Vagina (tissue), 2 donors: ENCODE measurements around the gene FAM114A2. TPM values are rescaled to one million over a fixed set of nuclear protein-coding genes. Genes with fewer than 3 reads are reported as not detected.

Experiments used
- DNase-seq, 2 donors: peaks; one replicate each; pipeline ENCODE4 v3.0.0-alpha.2; 2017; ENCODE audit errors: extremely low spot score in 2 of 2
- H3K27ac ChIP-seq: fragments of 200-600 bp; sonication (generic); one replicate; pipeline ENCODE4 v1.5.1; 2019
- H3K27me3 ChIP-seq: fragments of 200-600 bp; sonication (generic); one replicate; pipeline ENCODE4 v1.5.1; 2019
- H3K36me3 ChIP-seq, 2 donors: fragments of 200-600 bp; sonication (generic); one replicate each; pipeline ENCODE4 v1.5.1; 2017 to 2019
- H3K4me1 ChIP-seq: fragments of 200-600 bp; sonication (generic); one replicate; pipeline ENCODE4 v1.5.1; 2019
- H3K4me3 ChIP-seq, 2 donors: fragments of 200-600 bp; sonication (generic); 1 replicate in 1 of 2; 2 replicates in 1 of 2; pipeline ENCODE4 v1.5.1; 2016 to 2019
- H3K9me3 ChIP-seq: fragments of 200-600 bp; sonication (generic); one replicate; pipeline ENCODE4 v1.5.1; 2019
- POLR2A ChIP-seq, 2 donors: fragments of 450-650 bp; IDR thresholded peaks; one replicate each; pipeline ENCODE4 v1.6.1; 2017; ENCODE audit warnings: antibody characterized with exemption in 2 of 2, mild to moderate bottlenecking in 2 of 2, moderate library complexity in 2 of 2
- POLR2AphosphoS5 ChIP-seq, 2 donors: sonication (generic); formaldehyde crosslinking; IDR thresholded peaks; one replicate each; pipeline ENCODE4 v1.9.0; 2017; ENCODE audit warnings: antibody characterized with exemption in 2 of 2, mild to moderate bottlenecking in 2 of 2, low read depth in 1 of 2; ENCODE audit not compliant: insufficient read depth in 1 of 2
- intact Hi-C: fragments of 100-400 bp; cut with DNase I; formaldehyde crosslinking; loops from one replicate; pipeline ENCODE4 v1.15.1; 2023
- total RNA-seq: library from RNA; depleted of rRNA; stranded (reverse); fragments of >200 nt; gene quantifications from one replicate; pipeline ENCODE4 v1.2.3, GENCODE V29; 2016
- TF ChIP-seq, protein P1 (sequence below), 3 experiments: fragments of 450-650 bp in 2 of 3; fragments of 200-600 bp in 1 of 3; sonication (generic) in 1 of 3; IDR thresholded peaks; one replicate each; pipeline ENCODE4 v1.5.1; 2017 to 2019; ENCODE audit warnings: antibody characterized with exemption in 3 of 3, mild to moderate bottlenecking in 2 of 3, moderate library complexity in 2 of 3

Gene FAM114A2
- total RNA-seq, 1 donor from 2014 or later, result 20.4 TPM

DNA sequence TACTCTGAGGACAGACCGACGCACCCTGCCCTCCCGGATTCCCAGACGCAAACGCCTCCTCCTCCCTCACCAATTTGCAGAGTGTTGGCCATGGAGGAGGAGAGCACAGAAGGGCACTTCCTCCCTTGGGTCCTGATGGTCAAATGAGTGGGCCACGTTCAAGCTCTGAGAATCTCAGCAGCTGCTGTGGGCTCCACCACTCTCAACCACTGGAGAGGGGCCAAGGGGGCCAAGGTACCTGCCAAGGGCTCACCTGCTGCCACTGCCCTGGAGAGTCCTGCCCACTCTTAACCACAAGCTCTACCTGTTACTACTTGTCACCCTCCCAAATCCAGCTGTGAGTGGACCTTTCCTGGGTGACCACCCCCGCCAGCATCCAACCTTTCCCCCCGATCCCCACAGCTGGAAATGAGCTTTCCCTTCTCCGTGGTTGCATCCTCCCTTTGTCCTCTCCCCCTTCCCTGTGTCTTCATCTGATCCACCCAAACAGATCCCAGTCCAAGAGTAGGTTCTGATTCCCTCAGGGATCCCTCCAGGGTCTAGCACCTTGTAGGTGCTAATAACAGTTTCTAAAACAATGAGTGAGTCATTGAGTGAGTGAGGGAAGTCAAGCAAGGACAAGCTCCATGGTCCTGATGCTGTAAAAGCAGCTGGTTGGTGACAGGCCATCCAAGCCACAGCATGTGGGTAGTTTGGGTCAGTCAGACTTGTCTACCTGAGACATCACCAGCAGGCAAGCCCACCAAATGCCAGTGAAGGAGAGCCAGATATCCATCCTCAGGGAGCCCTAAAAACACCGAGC, 69.7 kb downstream of the FAM114A2 start:
- H3K4me3 ChIP-seq, result no peak overlapping the region
- H3K27me3 ChIP-seq, result no peaks in the 10 kb centered on the region
- TF ChIP-seq POLR2A (IDR thresholded peaks at IDR 0.05), result no peak
- TF ChIP-seq POLR2AphosphoS5 (IDR thresholded peaks at IDR 0.05; ENCODE audit: insufficient read depth in 1 of 2, low read depth in 1 of 2), result no peak
- TF ChIP-seq, protein P1, sequence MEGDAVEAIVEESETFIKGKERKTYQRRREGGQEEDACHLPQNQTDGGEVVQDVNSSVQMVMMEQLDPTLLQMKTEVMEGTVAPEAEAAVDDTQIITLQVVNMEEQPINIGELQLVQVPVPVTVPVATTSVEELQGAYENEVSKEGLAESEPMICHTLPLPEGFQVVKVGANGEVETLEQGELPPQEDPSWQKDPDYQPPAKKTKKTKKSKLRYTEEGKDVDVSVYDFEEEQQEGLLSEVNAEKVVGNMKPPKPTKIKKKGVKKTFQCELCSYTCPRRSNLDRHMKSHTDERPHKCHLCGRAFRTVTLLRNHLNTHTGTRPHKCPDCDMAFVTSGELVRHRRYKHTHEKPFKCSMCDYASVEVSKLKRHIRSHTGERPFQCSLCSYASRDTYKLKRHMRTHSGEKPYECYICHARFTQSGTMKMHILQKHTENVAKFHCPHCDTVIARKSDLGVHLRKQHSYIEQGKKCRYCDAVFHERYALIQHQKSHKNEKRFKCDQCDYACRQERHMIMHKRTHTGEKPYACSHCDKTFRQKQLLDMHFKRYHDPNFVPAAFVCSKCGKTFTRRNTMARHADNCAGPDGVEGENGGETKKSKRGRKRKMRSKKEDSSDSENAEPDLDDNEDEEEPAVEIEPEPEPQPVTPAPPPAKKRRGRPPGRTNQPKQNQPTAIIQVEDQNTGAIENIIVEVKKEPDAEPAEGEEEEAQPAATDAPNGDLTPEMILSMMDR (IDR thresholded peaks at IDR 0.05), result no peak
- H3K27ac ChIP-seq, result no peak overlapping the region
- no peaks in the 10 kb centered on the region for H3K4me1 ChIP-seq
- intact Hi-C loops, result loop anchor here (10.0 kb wide), 1 partner anchor 474 kb away; the partner anchor contains the start of gene GRIA1
- peak in 1 of 2 donors; percentile 60 for DNase-seq
- no peaks in the 10 kb centered on the region for H3K9me3 ChIP-seq
- no peaks in the 10 kb centered on the region for H3K36me3 ChIP-seq

DNA sequence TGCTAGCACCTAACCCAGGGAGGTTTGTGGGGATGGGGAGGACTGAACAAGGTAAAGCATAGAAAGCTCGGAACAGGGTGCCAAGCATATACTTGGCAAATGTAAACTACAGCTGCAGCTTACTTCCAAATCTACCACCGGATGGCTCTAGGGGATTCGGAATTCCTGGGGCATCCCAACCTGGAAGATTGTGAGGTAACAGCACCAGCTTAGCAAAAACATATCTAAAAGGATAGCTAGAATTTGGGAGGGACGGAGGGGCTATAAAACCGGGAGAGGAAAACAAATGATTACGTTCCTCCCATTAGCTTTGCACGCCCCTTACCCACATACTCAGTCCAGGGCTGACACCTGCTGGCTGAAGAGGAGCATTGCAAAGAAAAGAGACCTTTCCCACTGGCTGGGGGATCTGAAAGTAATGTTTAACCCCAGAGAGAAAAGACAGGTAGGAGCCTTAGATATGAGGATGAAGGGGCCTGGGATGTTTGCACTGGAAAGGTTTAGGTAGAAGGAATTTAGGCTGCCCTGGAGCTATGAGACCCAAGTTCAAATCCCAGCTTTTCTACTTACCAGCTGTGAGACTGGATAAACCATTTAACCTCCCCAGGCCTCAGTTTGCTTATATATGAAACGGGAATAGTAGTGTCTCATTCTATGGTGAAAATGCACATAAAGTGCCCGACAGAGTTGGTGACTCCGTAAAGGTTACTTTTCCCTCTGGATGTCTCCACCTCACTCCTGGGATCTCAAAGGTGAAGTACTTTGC, 73.6 kb downstream of the FAM114A2 start:
- H3K9me3 ChIP-seq, result no peaks in the 10 kb centered on the region
- DNase-seq, result no peak
- no peak overlapping the region for H3K27ac ChIP-seq
- H3K4me1 ChIP-seq, result no peaks in the 10 kb centered on the region
- TF ChIP-seq, protein P1 (IDR thresholded peaks at IDR 0.05), result peak; percentile 31 to 85 (median 76)
- no peak for TF ChIP-seq POLR2A (IDR thresholded peaks at IDR 0.05)
- H3K36me3 ChIP-seq, result no peaks in the 10 kb centered on the region
- intact Hi-C loops, result loop anchor here (5.0 to 10.0 kb wide), 2 partner anchors 470 to 1433 kb away; partner anchors contain the start of gene GRIA1
- no peaks in the 10 kb centered on the region for H3K27me3 ChIP-seq
- no peak overlapping the region for H3K4me3 ChIP-seq

DNA sequence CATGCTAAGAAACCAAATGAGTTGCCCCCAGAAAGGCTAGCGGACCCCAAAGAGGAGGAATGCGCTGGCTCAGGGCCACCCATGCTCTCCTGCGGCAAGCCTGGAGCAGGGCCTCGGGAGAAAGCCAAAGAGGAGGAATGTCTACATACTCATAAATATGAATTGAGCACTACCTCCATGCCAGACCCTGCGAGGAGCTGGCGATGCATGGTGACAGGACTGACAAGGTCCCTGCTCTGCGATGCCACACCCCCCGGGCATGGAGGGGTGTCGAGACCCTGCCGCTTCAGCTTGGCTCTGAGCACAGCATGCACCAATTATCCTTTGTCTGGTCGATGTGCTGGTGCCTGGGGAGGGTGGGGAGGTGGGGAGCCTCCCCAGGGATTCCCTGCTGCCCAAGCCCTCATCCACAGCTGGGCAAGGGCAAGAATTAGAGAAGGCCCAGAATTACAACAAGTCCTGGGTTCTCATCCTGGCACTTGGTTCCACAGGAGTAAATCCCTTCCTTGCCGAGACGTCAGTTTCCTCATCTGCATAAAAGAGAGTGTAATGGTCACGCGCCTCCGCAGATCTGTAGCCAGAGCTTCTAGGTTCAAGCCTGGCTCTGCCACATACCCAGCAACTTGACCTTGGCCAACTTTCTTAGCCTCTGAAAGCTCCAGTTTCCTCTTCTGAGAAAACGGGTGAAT, 74.4 kb downstream of the FAM114A2 start:
- DNase-seq, result no peak
- Histone ChIP-seq H3K27ac (no peak overlapping the region), H3K4me3 (no peak overlapping the region), H3K36me3 (no peaks in the 10 kb centered on the region), H3K9me3 (no peaks in the 10 kb centered on the region), H3K27me3 (no peaks in the 10 kb centered on the region), H3K4me1 (no peaks in the 10 kb centered on the region)
- no peak for TF ChIP-seq POLR2AphosphoS5 (IDR thresholded peaks at IDR 0.05; ENCODE audit: insufficient read depth in 1 of 2, low read depth in 1 of 2)
- TF ChIP-seq POLR2A (IDR thresholded peaks at IDR 0.05), result no peak
- TF ChIP-seq, protein P1 (IDR thresholded peaks at IDR 0.05), result no peak
- intact Hi-C loops, result loop anchor here (5.0 to 10.0 kb wide), 2 partner anchors 470 to 1432 kb away; partner anchors contain the start of gene GRIA1

DNA sequence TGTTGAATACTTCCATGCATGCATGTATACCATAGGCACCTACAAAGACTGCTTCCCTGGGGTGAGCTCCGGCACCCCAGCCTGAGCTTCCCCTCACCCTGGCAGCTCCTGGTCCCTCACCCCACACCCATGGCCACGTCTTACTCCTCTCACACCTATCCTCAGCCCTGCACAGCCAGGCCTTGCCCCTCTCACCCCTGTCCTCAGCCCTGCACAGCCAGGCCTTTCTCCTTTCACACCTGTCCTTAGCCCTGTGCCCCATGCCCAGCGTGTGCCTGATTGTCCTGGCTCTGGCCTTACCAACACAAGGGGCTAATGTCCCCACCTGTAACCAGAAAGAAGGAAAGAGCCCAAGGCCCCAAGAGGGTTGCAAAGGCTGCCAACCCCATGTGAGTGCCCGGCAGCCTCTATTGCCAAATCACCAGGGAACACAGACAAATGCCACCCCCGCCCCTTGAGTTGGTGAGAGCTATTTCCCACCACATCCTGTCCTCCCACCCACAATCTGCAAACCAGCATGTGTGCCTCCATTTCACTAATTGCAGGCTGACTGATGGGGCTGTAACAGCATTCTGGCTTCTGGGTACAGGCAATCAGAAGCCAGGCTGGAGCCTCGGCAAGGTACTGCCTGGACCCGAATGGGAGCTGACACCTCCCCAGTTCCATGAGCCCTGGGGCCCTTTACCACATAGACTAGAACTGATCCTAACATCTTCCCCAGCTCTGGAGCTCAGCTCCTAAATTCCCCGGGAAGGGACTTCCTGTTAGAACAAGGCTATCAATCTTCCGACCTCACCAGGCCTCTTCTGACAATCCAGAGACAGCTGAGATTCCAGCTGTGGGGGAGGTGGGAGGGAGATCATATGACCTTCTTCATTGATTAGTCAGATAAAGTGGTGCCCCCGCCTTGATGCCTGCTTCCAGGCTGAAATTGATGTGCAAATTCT, 78.2 kb downstream of the FAM114A2 start:
- TF ChIP-seq POLR2AphosphoS5 (IDR thresholded peaks at IDR 0.05; ENCODE audit: insufficient read depth in 1 of 2, low read depth in 1 of 2) (no peak), POLR2A (IDR thresholded peaks at IDR 0.05) (no peak)
- TF ChIP-seq, protein P1 (IDR thresholded peaks at IDR 0.05), result no peak
- no peaks in the 10 kb centered on the region for H3K36me3 ChIP-seq
- no peaks in the 10 kb centered on the region for H3K9me3 ChIP-seq
- no peak overlapping the region for H3K27ac ChIP-seq
- H3K4me3 ChIP-seq, result no peak overlapping the region
- intact Hi-C loops, result loop anchor here (5.0 to 10.0 kb wide), 2 partner anchors 466 to 1428 kb away; partner anchors contain the start of gene GRIA1
- no peaks in the 10 kb centered on the region for H3K4me1 ChIP-seq
- H3K27me3 ChIP-seq, result no peaks in the 10 kb centered on the region
- no peak for DNase-seq
